Mucosa of descending colon (tissue), 3 donors: ENCODE data around the gene MGAT4B. TPM values are rescaled to one million over a fixed set of nuclear protein-coding genes. Genes with fewer than 3 reads are reported as not detected.

ENCODE experiments used
- ATAC-seq: fragments of 200-7000 bp; cut with Tn5 transposase; one replicate; pipeline ENCODE4 v1.9.1; 2020; ENCODE audit warnings: mild to moderate bottlenecking, moderate library complexity
- DNase-seq, 3 donors: peaks; one replicate each; pipeline ENCODE4 v3.0.0-alpha.2; 2020
- H3K36me3 ChIP-seq: fragments of 200-600 bp; one replicate; pipeline ENCODE4 v1.8.0; 2021; ENCODE audit warnings: low read depth, mild to moderate bottlenecking
- H3K4me1 ChIP-seq: fragments of 200-600 bp; one replicate; pipeline ENCODE4 v1.8.0; 2021; ENCODE audit warnings: low read depth, mild to moderate bottlenecking
- H3K4me3 ChIP-seq: fragments of 200-600 bp; one replicate; pipeline ENCODE4 v1.8.0; 2021; ENCODE audit warnings: mild to moderate bottlenecking
- H3K9me3 ChIP-seq: fragments of 200-600 bp; one replicate; pipeline ENCODE4 v1.8.0; 2021; ENCODE audit warnings: mild to moderate bottlenecking
- intact Hi-C, 2 donors: fragments of 100-400 bp; cut with DNase I in 1 of 2; cut with micrococcal nuclease in 1 of 2; formaldehyde crosslinking; loops; one replicate each; pipeline versions ENCODE4 v1.11.0 to v1.11.1; 2022; cut with DNase I, micrococcal nuclease
- total RNA-seq, 3 donors: library from RNA; stranded (reverse); fragmentation: NEBNext Ultra II Directional in 2 of 3; extraction: Animal tissue kit (Norgen Biotek cat#: 25700) in 2 of 3; gene quantifications; one replicate each; pipeline versions ENCODE4 v1.2.1 to v1.2.4, GENCODE V29; 2021 to 2023
- TF ChIP-seq, protein P1 (sequence below): fragments of 200-600 bp; IDR thresholded peaks from one replicate; pipeline ENCODE4 v1.8.0; 2022; ENCODE audit warnings: antibody characterized with exemption, mild to moderate bottlenecking
- donor health status: DM: no; HTN: no; CAD: no; lungs with moderate emphysema.
- donor health status: DM: no; HTN: no; CAD: no.
- donor health status: DM: no; HTN: yes; CAD: no.

The MGAT4B gene
- total RNA-seq, 3 donors from 2014 or later = 274 to 623 (median 476) TPM

DNA sequence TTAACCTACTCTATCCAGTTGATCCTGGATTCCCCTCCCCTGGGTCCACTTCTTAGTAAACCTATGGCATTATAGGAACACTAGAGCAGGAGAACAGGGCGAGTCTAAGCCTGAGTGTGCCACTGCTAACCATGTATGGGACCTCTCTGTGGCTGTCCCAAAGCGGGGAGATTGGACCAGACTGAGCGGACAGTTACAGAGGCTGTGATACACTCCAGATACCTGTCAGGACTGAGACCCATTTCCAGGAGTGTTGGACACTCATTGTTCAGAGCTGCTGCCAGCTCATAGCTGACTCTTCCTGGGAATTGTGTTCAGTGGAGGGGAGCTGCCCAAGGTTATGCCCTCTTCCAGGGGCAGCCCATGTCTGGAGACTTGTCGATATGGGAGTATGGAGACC, 24.8 kb downstream of the MGAT4B start:
- Histone ChIP-seq H3K4me1 (no peaks in the 10 kb centered on the region), H3K36me3 (no peaks in the 10 kb centered on the region), H3K9me3 (no peaks in the 10 kb centered on the region), H3K4me3 (no peak overlapping the region)
- intact Hi-C loops = no loop called here
- DNase-seq = no peak
- ATAC-seq = no peak
- TF ChIP-seq, protein P1, sequence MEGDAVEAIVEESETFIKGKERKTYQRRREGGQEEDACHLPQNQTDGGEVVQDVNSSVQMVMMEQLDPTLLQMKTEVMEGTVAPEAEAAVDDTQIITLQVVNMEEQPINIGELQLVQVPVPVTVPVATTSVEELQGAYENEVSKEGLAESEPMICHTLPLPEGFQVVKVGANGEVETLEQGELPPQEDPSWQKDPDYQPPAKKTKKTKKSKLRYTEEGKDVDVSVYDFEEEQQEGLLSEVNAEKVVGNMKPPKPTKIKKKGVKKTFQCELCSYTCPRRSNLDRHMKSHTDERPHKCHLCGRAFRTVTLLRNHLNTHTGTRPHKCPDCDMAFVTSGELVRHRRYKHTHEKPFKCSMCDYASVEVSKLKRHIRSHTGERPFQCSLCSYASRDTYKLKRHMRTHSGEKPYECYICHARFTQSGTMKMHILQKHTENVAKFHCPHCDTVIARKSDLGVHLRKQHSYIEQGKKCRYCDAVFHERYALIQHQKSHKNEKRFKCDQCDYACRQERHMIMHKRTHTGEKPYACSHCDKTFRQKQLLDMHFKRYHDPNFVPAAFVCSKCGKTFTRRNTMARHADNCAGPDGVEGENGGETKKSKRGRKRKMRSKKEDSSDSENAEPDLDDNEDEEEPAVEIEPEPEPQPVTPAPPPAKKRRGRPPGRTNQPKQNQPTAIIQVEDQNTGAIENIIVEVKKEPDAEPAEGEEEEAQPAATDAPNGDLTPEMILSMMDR = no peak

DNA sequence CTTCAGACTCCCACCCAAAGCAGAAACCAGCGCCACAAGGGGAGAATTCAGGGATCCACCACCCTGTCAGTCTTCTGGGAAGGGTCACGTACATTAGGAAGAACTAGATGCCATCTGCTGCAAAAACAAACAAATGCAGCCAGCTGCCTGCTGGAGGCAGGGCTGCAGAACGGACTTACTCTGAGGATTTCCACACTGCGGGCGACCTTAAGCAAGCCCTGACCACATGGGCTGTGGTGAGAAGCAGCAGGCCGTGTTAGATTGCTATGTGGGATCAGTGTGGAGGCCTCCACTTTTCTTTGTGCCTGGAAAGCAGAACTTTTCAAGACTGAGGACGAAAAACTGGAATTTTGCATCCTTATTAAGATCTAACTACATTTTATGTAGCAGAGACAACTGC, 26.3 kb downstream of the MGAT4B start:
- TF ChIP-seq, protein P1 = no peak
- H3K4me1 ChIP-seq = no peaks in the 10 kb centered on the region
- intact Hi-C loops = no loop called here
- ATAC-seq = peak; percentile 19
- H3K9me3 ChIP-seq = no peaks in the 10 kb centered on the region
- DNase-seq = no peak
- H3K4me3 ChIP-seq = no peak overlapping the region
- no peaks in the 10 kb centered on the region for H3K36me3 ChIP-seq

DNA sequence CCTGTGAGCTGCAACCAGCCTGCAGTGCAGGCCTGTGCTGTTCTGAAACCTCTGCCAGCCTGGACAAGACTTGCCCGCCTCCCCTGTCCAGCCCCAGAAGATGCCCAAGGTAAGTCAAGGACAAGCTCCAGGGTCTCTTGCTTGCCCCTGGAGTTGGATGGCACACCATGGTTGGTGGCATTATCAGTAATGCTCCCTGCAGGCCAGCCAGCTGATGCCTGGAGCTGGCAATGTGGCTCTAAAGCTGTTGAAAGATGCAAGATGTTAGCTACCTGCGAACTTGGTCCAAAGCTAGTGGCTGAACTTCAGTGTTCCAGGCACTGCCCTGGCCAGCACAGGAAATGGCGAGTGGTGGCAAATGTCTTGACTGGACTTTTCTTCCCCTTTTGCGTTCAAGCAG, 26.8 kb downstream of the MGAT4B start:
- Histone ChIP-seq H3K4me1 (no peaks in the 10 kb centered on the region), H3K4me3 (no peak overlapping the region), H3K9me3 (no peaks in the 10 kb centered on the region), H3K36me3 (no peaks in the 10 kb centered on the region)
- TF ChIP-seq, protein P1 = no peak
- DNase-seq (no peak), ATAC-seq (no peak)
- intact Hi-C loops = no loop called here

DNA sequence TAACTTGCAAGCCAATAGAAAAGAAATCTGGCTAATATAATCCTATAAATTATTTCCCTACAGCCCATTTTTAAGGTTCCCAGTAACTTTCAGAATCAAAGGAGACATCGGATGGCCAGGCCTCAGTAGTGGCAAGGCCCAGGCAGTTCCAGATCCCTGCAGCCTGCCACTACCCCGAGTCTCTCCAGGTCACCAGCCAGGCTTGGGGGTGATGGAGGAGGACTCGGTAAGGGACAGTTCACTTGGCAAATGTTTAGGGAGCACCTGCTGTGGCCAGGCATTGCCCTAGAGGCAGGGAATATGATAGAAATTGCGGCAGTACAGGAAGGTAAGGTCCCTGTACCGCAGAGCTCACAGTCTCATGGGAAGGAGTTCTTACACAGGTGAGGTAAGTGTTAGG, 28.1 kb downstream of the MGAT4B start:
- DNase-seq (no peak), ATAC-seq (no peak)
- H3K4me3 ChIP-seq = no peak overlapping the region
- H3K4me1 ChIP-seq = no peaks in the 10 kb centered on the region
- H3K36me3 ChIP-seq = peaks cover 5% of the 10 kb centered on the region
- H3K9me3 ChIP-seq = no peaks in the 10 kb centered on the region
- TF ChIP-seq, protein P1 = no peak
- intact Hi-C loops = no loop called here

DNA sequence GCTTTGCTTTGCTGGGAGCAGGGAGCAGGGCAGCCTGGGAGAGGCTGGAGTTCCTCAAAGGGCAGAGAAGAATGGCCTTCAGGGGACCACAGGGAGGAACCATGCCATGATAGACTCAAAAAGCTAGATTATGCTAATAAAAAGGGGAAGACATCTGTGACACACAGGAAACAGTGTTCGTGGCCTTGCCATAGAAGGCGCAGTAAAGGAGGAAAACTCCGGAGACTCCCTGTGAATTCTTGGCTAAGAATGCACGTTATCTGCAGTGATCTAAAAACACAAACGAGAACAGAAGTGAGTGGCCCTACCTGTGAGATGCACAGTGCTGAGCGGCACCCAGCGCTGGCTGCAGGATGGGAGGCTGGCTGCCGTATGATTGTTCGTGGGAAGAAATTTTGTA, 28.8 kb downstream of the MGAT4B start:
- H3K9me3 ChIP-seq = no peaks in the 10 kb centered on the region
- peaks cover 6% of the 10 kb centered on the region for H3K36me3 ChIP-seq
- peak; percentile 18 for ATAC-seq

More for the DNA sequence above, 28.8 kb downstream of the MGAT4B start:
- H3K4me3 ChIP-seq = no peak overlapping the region
- H3K4me1 ChIP-seq = no peaks in the 10 kb centered on the region
- intact Hi-C loops = no loop called here
- TF ChIP-seq, protein P1 = no peak
- peak in 1 of 3 donors; percentile 10 for DNase-seq
